ENCODE measurements around the gene SPOP.

The SPOP gene

GRCh38 chr17:49564638-49565037 is 113.3 kb downstream of the SPOP start:
- H3K36me3 Mint-ChIP-seq (ENCODE audit: low read depth) = no peaks in the 10 kb centered on the region
- H3K27me3 Mint-ChIP-seq (ENCODE audit: low read depth) = peaks cover 35% of the 10 kb centered on the region
- peaks cover 8% of the 10 kb centered on the region for H3K4me1 Mint-ChIP-seq
- H3K27ac Mint-ChIP-seq = no peak overlapping the region
- no peak for TF ChIP-seq CTCF (IDR thresholded peaks at IDR 0.05; ENCODE audit: unreplicated experiment in 3 of 3)
- peaks cover 2% of the 10 kb centered on the region for H3K9me3 Mint-ChIP-seq
- no peak overlapping the region for H3K4me3 Mint-ChIP-seq

- Mint-ChIP-seq H3K4me1 (peaks cover 42% of the 10 kb centered on the region), H3K27me3 (ENCODE audit: low read depth) (peaks cover 19% of the 10 kb centered on the region), H3K36me3 (ENCODE audit: low read depth) (no peaks in the 10 kb centered on the region), H3K4me3 (peak overlapping the region in 1 of 3 experiments; percentile 28), H3K27ac (peak overlapping the region in 2 of 3 experiments; percentile 11 to 29), H3K9me3 (peaks cover 2% of the 10 kb centered on the region)
- peak; percentile 47 to 66 (median 49) for TF ChIP-seq CTCF (IDR thresholded peaks at IDR 0.05; ENCODE audit: unreplicated experiment in 3 of 3)
Observed at GRCh38 chr17:49557312-49558024, 120.4 kb downstream of the SPOP start.

GRCh38 chr17:49556223-49556943 is 121.5 kb downstream of the SPOP start:
- Mint-ChIP-seq H3K36me3 (ENCODE audit: low read depth) (no peaks in the 10 kb centered on the region), H3K4me3 (peak overlapping the region in 2 of 3 experiments; percentile 48 to 66), H3K27me3 (ENCODE audit: low read depth) (peaks cover 16% of the 10 kb centered on the region), H3K4me1 (peaks cover 53% of the 10 kb centered on the region), H3K9me3 (peaks cover 2% of the 10 kb centered on the region), H3K27ac (peak overlapping the region in 2 of 3 experiments; percentile 78 to 92)
- peak; percentile 98 to 99 (median 98) for TF ChIP-seq CTCF (IDR thresholded peaks at IDR 0.05; ENCODE audit: unreplicated experiment in 3 of 3)

GRCh38 chr17:49555495-49556222 is 122.2 kb downstream of the SPOP start:
- Mint-ChIP-seq H3K27ac (peak overlapping the region in 2 of 3 experiments; percentile 78 to 92), H3K4me1 (peaks cover 55% of the 10 kb centered on the region), H3K27me3 (ENCODE audit: low read depth) (peaks cover 11% of the 10 kb centered on the region), H3K36me3 (ENCODE audit: low read depth) (no peaks in the 10 kb centered on the region), H3K9me3 (no peaks in the 10 kb centered on the region), H3K4me3 (peak overlapping the region in 2 of 3 experiments; percentile 48 to 66)
- no peak for TF ChIP-seq CTCF (IDR thresholded peaks at IDR 0.05; ENCODE audit: unreplicated experiment in 3 of 3)

- Mint-ChIP-seq H3K4me3 (no peak overlapping the region), H3K27ac (peak overlapping the region in 2 of 3 experiments; percentile 78 to 92), H3K9me3 (no peaks in the 10 kb centered on the region), H3K4me1 (peaks cover 56% of the 10 kb centered on the region), H3K36me3 (ENCODE audit: low read depth) (no peaks in the 10 kb centered on the region), H3K27me3 (ENCODE audit: low read depth) (peaks cover 9% of the 10 kb centered on the region)
- no peak for TF ChIP-seq CTCF (IDR thresholded peaks at IDR 0.05; ENCODE audit: unreplicated experiment in 3 of 3)
Observed at GRCh38 chr17:49554694-49555494, 123.0 kb downstream of the SPOP start.

Data from nephron (organoid).